Measurements from ENCODE around the gene CNTD1. TPM values are rescaled to one million over a fixed set of nuclear protein-coding genes. Genes with fewer than 3 reads are reported as not detected.

The CNTD1 gene
- total RNA-seq, 1 experiment from 2014 or later: not detected

- POLR2A ChIA-PET (ENCODE audit: unreplicated experiment): interaction anchor here (0.5 to 0.7 kb wide), 3 partner anchors 180 to 657 kb away, joined by 3 to 6 read pairs (median 3); no protein-coding TSS in a partner anchor
- H3F3A ChIP-seq (ENCODE audit: insufficient read depth, low read depth): peaks cover 11% of the 10 kb centered on the region; the same call in 1 of the 2 replicates
- peaks cover 16% of the 10 kb centered on the region for H3K4me1 ChIP-seq (replicated peaks; ENCODE audit: insufficient read depth)
- H3K27me3 ChIP-seq (ENCODE audit: insufficient read depth, low read depth): 0 out of 2 replicates have a peak, but pooled peaks cover 4% of the 10 kb centered on the region
- no peaks in the 10 kb centered on the region for H3K9me2 ChIP-seq (ENCODE audit: insufficient read depth)
- peak overlapping the region; percentile 77 for H3K27ac ChIP-seq
- peak overlapping the region; percentile 96 for H2AFZ ChIP-seq
- H3K4me3 ChIP-seq: peak overlapping the region; percentile 93
- H3K9me3 ChIP-seq (ENCODE audit: insufficient read depth, low read depth): no peaks in the 10 kb centered on the region
- no peaks in the 10 kb centered on the region for H4K20me1 ChIP-seq (ENCODE audit: insufficient read depth)
- peak overlapping the region; percentile 90 for H3K4me2 ChIP-seq
- intact Hi-C loops (cut with micrococcal nuclease; ENCODE audit: unreplicated experiment): loop anchor here (5.0 kb wide), 1 partner anchor 650 kb away; the partner anchor contains the start of gene DHX8
- no peak for DNase-seq
- peaks cover 40% of the 10 kb centered on the region for H3K79me2 ChIP-seq (ENCODE audit: low read depth)
- CTCF ChIA-PET: interaction anchor here (0.6 kb wide), 1 partner anchor 93 kb away, joined by 3 read pairs; no protein-coding TSS in a partner anchor
- TF ChIP-seq CTCF (conservative IDR thresholded peaks at IDR 0.05) (no peak), EZH2 (IDR thresholded peaks at IDR 0.05; ENCODE audit: low read depth) (no peak)
- BruUV-seq (replicated peaks): no TSS peak
- peaks cover 13% of the 10 kb centered on the region; the same call in 1 of the 2 replicates for H3K36me3 ChIP-seq (ENCODE audit: low read depth)
Measured at GRCh38 chr17:42832213-42832933, 33.7 kb downstream of the CNTD1 start.

DNA sequence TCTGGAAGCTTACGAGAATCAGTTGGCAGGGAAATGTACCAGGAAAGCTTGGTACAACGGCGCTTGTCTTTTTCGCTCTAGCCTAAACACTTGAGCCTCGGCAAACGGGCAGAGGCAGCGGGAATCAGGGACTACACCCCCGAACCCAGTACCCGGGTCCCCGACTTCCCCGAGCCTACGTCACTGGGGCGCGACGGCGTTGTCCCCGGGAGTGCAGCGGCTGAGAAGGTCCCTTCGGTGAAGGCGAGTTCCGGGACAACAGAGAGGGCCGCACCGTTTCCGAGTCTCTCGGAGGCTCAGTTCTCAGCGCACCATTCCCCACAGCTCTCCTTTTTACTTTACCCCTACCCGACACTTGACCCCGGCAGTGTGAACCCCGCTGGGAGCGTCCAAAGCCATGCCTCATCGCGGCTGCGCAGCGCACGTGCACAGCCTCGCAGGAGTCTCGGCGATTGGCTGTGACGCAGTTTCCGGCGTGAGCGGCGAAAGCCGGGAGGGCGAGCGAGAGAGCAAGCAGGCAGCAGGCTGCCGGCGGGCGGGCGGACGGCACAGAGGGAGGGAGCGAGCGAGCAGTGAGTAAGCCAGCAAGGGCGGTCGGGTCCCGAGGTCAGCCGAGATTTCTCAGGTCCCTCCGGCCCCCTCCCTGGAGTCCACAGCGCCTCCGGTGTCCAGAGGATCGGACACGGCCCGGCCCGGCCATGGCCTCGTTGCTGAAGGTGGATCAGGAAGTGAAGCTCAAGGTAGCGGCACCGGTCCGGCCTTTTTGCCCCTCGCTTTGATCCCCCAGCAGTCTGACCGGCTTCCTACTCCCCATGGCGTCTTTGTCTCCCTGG is 34.5 kb downstream of the CNTD1 start, which contains the start of gene PSME3:
PSME3 (plus strand) TSS at position 464 of the 833 bp plus-strand sequence; CDS start at position 699, 235 bp downstream.
- Histone ChIP-seq H3K36me3 (ENCODE audit: low read depth) (peaks cover 14% of the 10 kb centered on the region; the same call in 1 of the 2 replicates), H3K9me3 (ENCODE audit: insufficient read depth, low read depth) (no peaks in the 10 kb centered on the region), H3K27me3 (ENCODE audit: insufficient read depth, low read depth) (no peaks in the 10 kb centered on the region), H3K4me3 (peak within 1 kb of the TSS; percentile 93), H3K27ac (peak within 1 kb of the TSS; percentile 77), H3K4me2 (peak within 1 kb of the TSS; percentile 90), H2AFZ (peak within 1 kb of the TSS; percentile 96), H3F3A (ENCODE audit: insufficient read depth, low read depth) (peaks cover 18% of the 10 kb centered on the region; the same call in 1 of the 2 replicates), H3K79me2 (ENCODE audit: low read depth) (peaks cover 44% of the 10 kb centered on the region), H4K20me1 (ENCODE audit: insufficient read depth) (no peaks in the 10 kb centered on the region; the same call in 1 of the 2 replicates), H3K9me2 (ENCODE audit: insufficient read depth) (no peaks in the 10 kb centered on the region), H3K4me1 (replicated peaks; ENCODE audit: insufficient read depth) (peaks cover 16% of the 10 kb centered on the region)
- ChIA-PET CTCF (no interaction called here), POLR2A (ENCODE audit: unreplicated experiment) (interaction anchor here (0.5 to 0.7 kb wide), 2 partner anchors 181 to 214 kb away, joined by 3 to 6 read pairs; no protein-coding TSS in a partner anchor)
- BruUV-seq (replicated peaks): TSS peak; percentile 92
- no peak for TF ChIP-seq EZH2 (IDR thresholded peaks at IDR 0.05; ENCODE audit: low read depth)
- TF ChIP-seq CTCF (conservative IDR thresholded peaks at IDR 0.05): no peak
- intact Hi-C loops (cut with micrococcal nuclease; ENCODE audit: unreplicated experiment): loop anchor here (5.0 kb wide), 1 partner anchor 649 kb away; the partner anchor contains the start of gene DHX8
- peak; percentile 80 for DNase-seq

All from PC-9 (cell line).